GM21367 (cell line): ENCODE measurements around the gene TEX22.
A peak's percentile ranks its signal among the peaks of the same experiment; 100 is the strongest.

Experiments
- ATAC-seq: cut with Tn5 transposase; IDR thresholded peaks from one replicate; pipeline ENCODE4 v1.9.1; 2021; ENCODE audit not compliant: unreplicated experiment

TEX22 gene

GRCh38 chr14:105398726-105399465 lies 558 bp downstream of the TEX22 start:
- ATAC-seq, result peak; percentile 16

DNA sequence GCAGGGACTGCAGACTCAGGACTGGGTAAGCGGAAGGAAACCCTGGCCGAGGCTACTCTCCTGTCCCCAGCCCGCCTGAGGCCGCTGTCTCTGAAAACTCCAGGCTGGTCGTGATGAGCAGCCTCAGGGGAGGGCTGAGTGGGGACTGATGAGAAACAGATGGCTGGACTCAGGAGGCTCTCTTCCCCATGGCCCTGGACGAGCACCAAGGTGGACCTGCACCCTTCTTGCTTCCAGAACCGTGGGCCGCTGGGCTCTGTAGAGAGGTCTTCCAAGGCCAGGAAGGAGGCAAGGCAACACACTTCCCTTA lies 1.1 kb downstream of the TEX22 start:
- ATAC-seq, result no peak

- ATAC-seq, result no peak
Measured at GRCh38 chr14:105400016-105400415, 1.7 kb downstream of the TEX22 start.

- ATAC-seq, result no peak
Measured at GRCh38 chr14:105401699-105402098, 3.4 kb downstream of the TEX22 start.

DNA sequence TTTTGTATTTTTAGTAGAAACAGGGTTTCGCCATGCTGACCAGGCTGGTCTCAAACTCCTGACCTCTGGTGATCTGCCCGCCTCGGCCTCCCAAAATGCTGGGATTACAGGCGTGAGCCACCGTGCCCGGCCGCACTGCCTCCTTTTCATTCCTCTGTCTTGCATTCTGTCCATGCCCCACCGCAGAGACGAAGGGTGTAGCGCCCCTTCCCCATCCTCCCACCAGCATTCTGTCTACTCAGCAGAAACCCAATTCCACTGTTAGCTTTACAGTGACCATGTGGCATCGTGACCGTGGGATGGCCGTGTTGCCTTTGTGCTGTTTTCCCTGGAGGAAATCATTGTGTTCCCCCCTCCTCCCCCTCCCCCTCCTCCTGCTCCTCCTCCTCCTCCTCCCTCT lies 10.3 kb downstream of the TEX22 start:
- ATAC-seq, result no peak

- ATAC-seq, result no peak
Measured at GRCh38 chr14:105409364-105409763, 11.0 kb downstream of the TEX22 start.

GRCh38 chr14:105410642-105411016 lies 12.3 kb downstream of the TEX22 start:
- ATAC-seq, result no peak

DNA sequence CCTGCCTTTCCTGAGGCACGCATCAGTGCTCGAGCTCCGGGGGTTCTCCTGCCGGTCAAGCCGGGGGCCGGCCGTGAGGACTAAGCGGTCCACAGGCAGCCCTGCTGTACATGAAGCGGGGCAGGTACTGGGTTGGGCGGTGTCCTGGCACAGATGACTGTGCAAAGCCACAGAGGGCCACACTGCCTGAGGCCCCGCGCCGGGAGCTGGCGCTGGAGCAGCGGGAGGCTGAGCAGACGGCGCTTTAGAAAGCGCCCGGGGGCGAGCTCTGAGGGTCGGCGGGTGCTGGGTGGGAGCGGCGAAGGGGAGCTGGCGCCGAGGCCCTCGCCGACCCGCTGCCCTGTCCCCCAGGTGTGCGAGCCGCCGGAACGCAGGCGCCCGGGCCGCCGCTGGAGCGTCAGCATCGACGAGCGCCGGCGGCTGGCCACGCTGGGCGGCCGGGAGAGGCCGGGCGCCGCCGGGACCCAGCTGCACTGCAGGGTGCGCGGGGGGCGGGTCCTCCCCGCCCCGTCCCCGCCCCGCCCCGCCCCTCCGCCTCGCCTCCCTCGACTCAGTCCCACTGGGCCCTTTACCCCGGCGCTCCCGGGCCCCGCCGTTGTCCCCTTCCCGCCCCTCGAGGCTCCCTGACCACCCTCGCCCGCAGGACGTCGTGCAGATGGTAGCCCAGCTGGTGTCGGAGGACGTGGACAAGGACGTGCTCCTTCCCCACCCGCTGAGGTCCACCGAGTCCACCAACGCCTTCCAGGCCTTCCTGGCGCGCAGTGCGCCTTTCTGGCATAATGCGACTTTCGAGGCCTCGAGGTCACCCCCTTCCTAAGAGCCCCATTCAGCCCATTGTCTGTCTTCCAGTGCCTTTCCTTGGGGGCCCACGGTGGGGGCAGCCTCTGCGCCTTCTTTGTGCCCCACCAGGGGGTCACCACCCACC lies 12.9 kb downstream of the TEX22 start:
- no peak for ATAC-seq

DNA sequence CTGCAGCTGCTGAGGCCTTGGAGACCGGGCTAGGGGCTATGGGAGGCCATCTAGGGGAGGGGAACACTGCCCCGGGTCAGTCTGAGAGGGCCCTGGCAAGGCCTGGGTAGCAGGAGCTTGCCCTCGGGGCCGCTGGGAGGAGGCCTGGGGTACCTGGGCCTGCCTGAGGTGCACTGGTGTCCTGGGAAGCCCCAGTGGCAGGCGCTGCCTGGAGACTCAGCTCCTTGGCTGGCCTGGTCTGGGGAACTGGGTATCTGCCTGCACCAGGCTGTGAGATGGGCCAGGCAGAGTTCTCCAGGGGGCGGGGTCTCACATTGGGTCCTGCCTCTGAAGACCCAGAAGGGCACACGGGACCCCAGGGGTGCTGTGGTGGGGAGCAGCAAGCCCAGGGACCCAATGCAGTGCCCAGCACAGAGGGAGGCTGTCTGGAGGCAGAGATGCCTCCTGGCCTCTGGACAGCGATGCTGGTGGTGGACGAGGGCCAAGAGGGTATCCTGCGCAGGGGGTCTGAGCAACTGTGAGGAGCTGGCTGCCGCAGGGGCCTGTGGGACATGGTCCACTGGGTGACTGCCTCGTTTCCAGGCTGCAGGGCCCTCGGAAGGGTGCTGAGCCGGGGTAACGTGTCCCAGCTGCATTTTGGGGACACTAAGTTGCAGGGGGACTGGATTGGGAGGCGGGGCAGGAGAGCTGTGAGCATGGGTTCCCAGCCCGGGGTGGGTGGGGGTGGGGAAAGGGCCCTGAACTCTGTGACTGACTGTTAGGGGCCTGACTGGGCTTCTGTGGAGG lies 13.8 kb downstream of the TEX22 start:
- ATAC-seq, result no peak

- ATAC-seq, result no peak
Measured at GRCh38 chr14:105412771-105413543, 14.6 kb downstream of the TEX22 start.

DNA sequence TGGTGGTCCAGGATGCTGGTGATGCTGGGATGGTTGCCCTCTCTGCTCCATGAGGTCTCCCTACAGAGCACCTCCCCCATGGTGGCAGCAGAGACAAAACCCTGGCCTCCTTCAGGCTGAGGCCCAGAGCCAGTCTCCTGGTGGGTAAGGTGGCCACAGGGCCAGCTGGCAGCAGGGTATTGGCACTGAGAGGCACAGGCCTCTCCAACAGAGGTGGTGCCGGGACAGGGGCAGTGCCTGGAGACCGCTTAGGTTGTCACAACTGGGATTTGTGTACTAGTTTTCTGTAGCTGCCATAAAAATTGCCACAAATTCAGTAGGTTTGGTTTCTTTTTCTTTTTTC lies 15.2 kb downstream of the TEX22 start:
- ATAC-seq, result no peak

DNA sequence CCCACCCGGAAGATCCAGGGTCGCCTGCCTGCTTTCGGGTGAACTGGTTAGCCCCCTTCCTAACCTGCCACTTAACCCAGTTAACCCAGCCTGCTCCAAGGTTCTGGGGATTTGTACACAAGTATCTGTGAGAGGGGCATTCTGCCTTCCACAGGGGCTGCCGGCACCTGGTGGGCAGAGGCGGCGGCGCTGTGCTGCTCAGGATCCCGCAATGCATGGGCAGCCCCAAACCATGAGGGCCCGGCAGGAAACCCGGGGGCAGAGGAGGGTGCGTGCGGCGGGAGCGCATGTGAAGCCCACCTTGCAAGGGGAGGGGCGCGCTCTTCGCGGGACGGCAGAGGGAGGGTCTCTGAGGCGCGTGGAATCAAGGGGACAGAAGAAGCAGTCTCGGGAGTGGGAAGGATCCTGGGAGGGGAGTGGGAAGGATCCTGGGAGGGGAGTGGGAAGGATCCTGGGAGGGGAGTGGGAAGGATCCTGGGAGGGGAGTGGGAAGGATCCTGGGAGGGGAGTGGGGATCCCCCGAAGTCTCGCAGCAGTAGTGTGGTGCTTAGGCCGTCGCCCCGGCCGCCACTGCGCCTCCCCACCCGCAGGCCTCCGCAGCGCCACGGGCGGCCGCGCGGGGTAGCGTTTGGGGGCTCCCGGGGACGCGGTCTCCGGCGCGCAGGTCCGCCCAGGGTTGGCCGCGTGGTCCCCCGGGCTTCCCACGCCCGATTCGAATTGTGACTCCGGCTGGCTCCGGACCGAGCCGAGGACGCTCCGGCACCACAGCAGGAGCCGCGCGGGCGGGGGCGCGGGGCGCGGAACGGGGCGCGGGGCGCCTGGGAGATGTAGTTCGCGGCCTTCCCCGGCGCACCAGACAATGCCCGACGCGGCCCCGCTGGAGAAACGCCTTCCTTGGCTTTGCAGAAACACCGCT lies 16.4 kb downstream of the TEX22 start:
- peak; percentile 44 for ATAC-seq

DNA sequence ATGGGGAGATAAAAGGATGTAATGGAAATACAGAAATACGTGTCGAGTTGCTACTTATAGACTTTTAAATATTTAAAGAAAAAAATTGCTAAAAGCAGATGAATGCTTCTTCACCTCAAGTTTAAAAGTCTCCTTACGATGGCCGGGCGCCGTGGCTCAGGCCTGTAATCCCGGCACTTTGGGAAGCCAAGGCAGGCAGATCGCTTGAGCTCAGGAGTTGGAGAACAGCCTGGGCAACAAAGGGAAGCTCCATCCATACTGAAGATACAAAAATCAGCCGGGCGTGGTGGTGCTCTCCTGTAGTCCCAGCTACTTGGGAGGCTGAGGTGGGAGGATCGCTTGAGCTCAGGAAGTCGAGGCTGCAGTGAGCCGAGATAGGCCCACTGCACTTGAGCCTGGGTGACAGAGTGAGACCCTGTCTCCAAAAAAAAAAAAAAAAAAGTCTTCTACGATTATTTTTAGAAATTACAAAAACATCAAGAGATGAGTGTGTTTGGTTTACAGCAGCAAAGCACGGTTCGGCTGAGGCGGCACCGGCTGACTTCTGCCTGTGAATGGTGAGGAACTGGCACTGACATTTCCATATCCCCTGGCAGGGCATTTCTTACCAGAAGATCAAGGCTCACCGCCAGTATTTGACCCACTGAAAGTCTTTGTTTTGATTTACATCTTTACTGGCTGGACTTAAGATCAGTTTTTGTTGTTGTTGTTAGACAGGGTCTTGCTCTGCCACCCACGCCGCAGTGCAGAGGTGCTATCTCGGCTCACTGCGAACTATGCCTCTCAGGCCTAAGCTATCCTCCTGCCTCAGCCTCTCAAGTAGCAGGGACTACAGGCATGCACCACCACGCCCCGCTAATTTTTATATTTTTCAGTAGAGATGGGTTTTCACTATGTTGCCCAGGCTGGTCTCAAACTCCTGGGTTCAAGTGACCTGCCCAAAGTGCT lies 17.4 kb downstream of the TEX22 start:
- ATAC-seq, result no peak

GRCh38 chr14:105416671-105417070 lies 18.3 kb downstream of the TEX22 start:
- ATAC-seq, result no peak

GRCh38 chr14:105417690-105418121 lies 19.4 kb downstream of the TEX22 start:
- ATAC-seq, result no peak

DNA sequence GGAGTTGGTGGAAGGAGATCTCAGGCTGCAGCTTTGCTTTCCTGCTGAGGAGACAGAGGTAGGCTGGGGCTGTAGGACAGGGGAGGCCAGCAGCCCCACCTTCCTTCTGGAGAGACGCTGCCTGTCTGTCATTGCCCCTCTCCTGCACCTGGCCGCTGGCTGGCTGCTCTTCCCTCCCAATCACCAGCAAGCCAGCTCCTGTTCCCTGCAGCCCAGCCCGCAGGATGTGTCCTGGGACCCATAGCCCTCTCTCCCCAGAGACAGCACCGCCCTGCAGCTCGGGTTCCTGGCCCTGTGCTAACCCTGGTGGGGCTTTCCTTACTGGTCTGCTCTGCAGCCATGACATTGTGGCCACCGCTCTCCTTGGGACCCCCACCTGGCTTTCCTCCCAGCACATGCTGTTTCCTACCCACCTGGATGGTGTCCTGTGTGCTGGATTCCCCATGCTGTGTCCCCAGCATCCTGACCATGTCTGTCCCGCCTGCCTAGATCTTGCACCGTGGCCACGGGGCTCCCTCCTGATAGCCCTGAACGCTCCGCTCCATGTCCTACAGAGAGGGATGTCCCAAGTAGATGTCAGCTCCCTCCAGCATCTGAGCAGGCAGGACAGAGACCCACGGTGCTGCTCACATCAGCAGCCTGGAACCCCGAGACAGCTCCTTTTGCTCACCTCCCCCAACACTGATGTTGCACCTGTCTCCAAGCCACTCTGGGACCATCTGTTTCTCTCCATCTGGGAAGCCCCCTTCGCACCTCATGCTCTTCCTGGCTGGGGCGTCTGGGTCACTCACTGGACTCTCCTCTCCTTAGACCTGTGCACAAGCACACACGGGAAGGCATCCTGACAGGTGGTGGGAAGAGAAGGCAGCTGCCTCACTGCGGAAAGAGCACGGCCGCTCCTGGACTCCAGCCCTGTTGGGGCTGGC lies 20.2 kb downstream of the TEX22 start:
- ATAC-seq, result no peak

- ATAC-seq, result no peak
Measured at GRCh38 chr14:105419195-105420091, 21.1 kb downstream of the TEX22 start, which contains the start of gene MTA1. TSS of gene MTA1 (plus strand) at chr14:105419827. CDS start at chr14:105420036, 209 bp downstream.
